GM23338 (cell line): ENCODE measurements around the gene SAMD11. TPM values are rescaled to one million over a fixed set of nuclear protein-coding genes. Genes with fewer than 3 reads are reported as not detected.
"Not testable (repeated sequence)": the region's sequence is repeated elsewhere in the genome, so short reads cannot be mapped to it uniquely, and the experiment has no call there.

ENCODE experiments used
- ATAC-seq: fragments of 200-7000 bp; cut with Tn5 transposase; 3 replicates; pipeline ENCODE4 v1.9.1; 2020
- DNase-seq: peaks from one replicate; pipeline ENCODE4 v3.0.0-alpha.2; 2015; ENCODE audit warnings: low spot score
- H2AFZ ChIP-seq: fragments of 200-600 bp; sonication (generic); 2 replicates; pipeline ENCODE4 v1.8.0; 2016; ENCODE audit warnings: antibody characterized with exemption, mild to moderate bottlenecking, moderate library complexity
- H3F3A ChIP-seq: fragments of 200-600 bp; sonication (generic); replicated peaks from 2 replicates; pipeline ENCODE4 v1.8.0; 2017; ENCODE audit warnings: antibody characterized with exemption, mixed run types, low read depth
- H3K27ac ChIP-seq: fragments of 200-600 bp; sonication (generic); 2 replicates; pipeline ENCODE4 v1.6.1; 2016; ENCODE audit warnings: low read depth
- H3K27me3 ChIP-seq: fragments of 200-600 bp; sonication (generic); 2 replicates; pipeline ENCODE4 v1.8.0; 2016; ENCODE audit warnings: mild to moderate bottlenecking, mixed run types, moderate library complexity; ENCODE audit not compliant: insufficient read depth
- H3K36me3 ChIP-seq: fragments of 200-600 bp; sonication (generic); 2 replicates; pipeline ENCODE4 v1.8.0; 2016; ENCODE audit warnings: mild to moderate bottlenecking; ENCODE audit not compliant: insufficient read depth
- H3K4me1 ChIP-seq: fragments of 200-600 bp; sonication (generic); 2 replicates; pipeline ENCODE4 v1.8.0; 2016; ENCODE audit warnings: mild to moderate bottlenecking, moderate library complexity; ENCODE audit not compliant: insufficient read depth
- H3K4me2 ChIP-seq: fragments of 200-600 bp; sonication (generic); 2 replicates; pipeline ENCODE4 v1.7.1; 2017; ENCODE audit warnings: mixed run types
- H3K4me3 ChIP-seq: fragments of 200-600 bp; sonication (generic); 2 replicates; pipeline ENCODE4 v1.6.1; 2016; ENCODE audit warnings: mixed run types
- H3K79me2 ChIP-seq: fragments of 200-600 bp; sonication (generic); replicated peaks from 2 replicates; pipeline ENCODE4 v1.8.0; 2017; ENCODE audit warnings: mild to moderate bottlenecking; ENCODE audit not compliant: insufficient read depth
- H3K9me2 ChIP-seq: fragments of 200-600 bp; sonication (generic); 2 replicates; pipeline ENCODE4 v1.8.0; 2017; ENCODE audit not compliant: insufficient read depth
- H4K20me1 ChIP-seq: fragments of 200-600 bp; sonication (generic); replicated peaks from 2 replicates; pipeline ENCODE4 v1.8.0; 2017; ENCODE audit warnings: mild to moderate bottlenecking; ENCODE audit not compliant: insufficient read depth
- H3K27ac Mint-ChIP-seq: 2 replicates; pipeline ENCODE4 v1.8.0; 2020; ENCODE audit warnings: inconsistent platforms, mild to moderate bottlenecking, moderate library complexity, mixed read lengths
- H3K27me3 Mint-ChIP-seq: 3 replicates; pipeline ENCODE4 v1.8.0; 2022; ENCODE audit warnings: low read depth, mild to moderate bottlenecking, moderate library complexity, mixed read lengths, inconsistent platforms; ENCODE audit not compliant: insufficient read depth, poor library complexity
- H3K36me3 Mint-ChIP-seq: 3 replicates; pipeline ENCODE4 v1.8.0; 2021; ENCODE audit warnings: low read depth, mild to moderate bottlenecking, inconsistent platforms, moderate library complexity, mixed read lengths
- H3K4me1 Mint-ChIP-seq: 3 replicates; pipeline ENCODE4 v1.8.0; 2020; ENCODE audit warnings: mild to moderate bottlenecking, inconsistent platforms, mixed read lengths
- H3K4me3 Mint-ChIP-seq: 3 replicates; pipeline ENCODE4 v1.8.0; 2021; ENCODE audit warnings: moderate library complexity, mild to moderate bottlenecking, inconsistent platforms, mixed read lengths
- H3K9me3 Mint-ChIP-seq: 3 replicates; pipeline ENCODE4 v1.8.0; 2020; ENCODE audit warnings: moderate library complexity, mild to moderate bottlenecking, inconsistent platforms, mixed read lengths
- CREB1 ChIP-seq: fragments of 250-450 bp; sonication (Bioruptor Pico); IDR thresholded peaks from 2 replicates; pipeline ENCODE4 v1.5.0; 2020; ENCODE audit warnings: low read depth, mild to moderate bottlenecking, moderate library complexity
- ETS1 ChIP-seq: IDR thresholded peaks from 2 replicates; pipeline ENCODE4 v1.6.1; 2016; ENCODE audit warnings: antibody characterized with exemption
- EZH2 ChIP-seq: fragments of 200-600 bp; sonication (generic); IDR thresholded peaks from one replicate; pipeline ENCODE4 v1.8.0; 2017; ENCODE audit warnings: antibody characterized with exemption, mild to moderate bottlenecking, low read depth; ENCODE audit not compliant: unreplicated experiment
- EZH2phosphoT487 ChIP-seq: fragments of 200-600 bp; sonication (generic); IDR thresholded peaks from one replicate; pipeline ENCODE4 v1.8.1; 2018; ENCODE audit warnings: antibody characterized with exemption; ENCODE audit not compliant: unreplicated experiment
- JUNB ChIP-seq: IDR thresholded peaks from one replicate; pipeline ENCODE4 v1.6.1; 2016; ENCODE audit warnings: antibody characterized with exemption; ENCODE audit not compliant: unreplicated experiment
- NANOG ChIP-seq: IDR thresholded peaks from 2 replicates; pipeline ENCODE4 v1.6.1; 2016; ENCODE audit warnings: antibody characterized with exemption, borderline replicate concordance
- POLR2AphosphoS5 ChIP-seq: IDR thresholded peaks from 2 replicates; pipeline ENCODE4 v1.6.1; 2016; ENCODE audit warnings: antibody characterized with exemption, low read depth
- STAT1 ChIP-seq: IDR thresholded peaks from one replicate; pipeline ENCODE4 v1.6.1; 2016; ENCODE audit warnings: antibody characterized with exemption; ENCODE audit not compliant: unreplicated experiment
- ZNF114 ChIP-seq: fragments of 250-450 bp; sonication (Bioruptor Pico); IDR thresholded peaks from 2 replicates; pipeline ENCODE4 v1.5.0; 2020; ENCODE audit warnings: mild to moderate bottlenecking, moderate library complexity
- ZNF331 ChIP-seq: fragments of 250-450 bp; sonication (Bioruptor Pico); IDR thresholded peaks from 2 replicates; pipeline ENCODE4 v1.5.0; 2020; ENCODE audit warnings: low read depth, mild to moderate bottlenecking, moderate library complexity
- polyA plus RNA-seq: library from polyadenylated mRNA; unstranded; fragments of >200 nt; fragmentation: Nextera tagmentation; extraction: Ambion mirVana; gene quantifications from 2 replicates; pipeline ENCODE4 v1.2.1, GENCODE V29; 2016
- total RNA-seq: library from RNA; depleted of rRNA; stranded (reverse); fragments of >200 nt; shearing (Covaris generic); gene quantifications from 2 replicates; pipeline ENCODE4 v1.2.3, GENCODE V29; 2014

Gene SAMD11
- total and polyA plus RNA-seq, 2 experiments from 2014 or later, result 0.14 to 0.40 TPM

- H3K36me3 Mint-ChIP-seq, ATAC-seq, H3K79me2 ChIP-seq, H3K27me3 Mint-ChIP-seq, DNase-seq, H3K4me3 ChIP-seq, H3K9me2 ChIP-seq, H3K4me1 Mint-ChIP-seq, H3K27ac Mint-ChIP-seq, H3K4me2 ChIP-seq, H4K20me1 ChIP-seq, H3K27ac ChIP-seq, H2AFZ ChIP-seq, H3F3A ChIP-seq, H3K4me3 Mint-ChIP-seq, H3K36me3 ChIP-seq, H3K9me3 Mint-ChIP-seq, H3K4me1 ChIP-seq: not testable (repeated sequence)
- H3K27me3 ChIP-seq, result 0 out of 2 replicates have a peak, but pooled peaks cover 12% of the 10 kb centered on the region
Observed at GRCh38 chr1:880915-881314, 42.8 kb upstream of the SAMD11 start.

GRCh38 chr1:886311-886710 lies 37.4 kb upstream of the SAMD11 start:
- Mint-ChIP-seq H3K4me1 (no peaks in the 10 kb centered on the region; the same call in 2 of the 3 replicates), H3K27me3 (no peaks in the 10 kb centered on the region), H3K4me3 (no peak overlapping the region), H3K27ac (no peak overlapping the region), H3K36me3 (no peaks in the 10 kb centered on the region), H3K9me3 (peaks cover 4% of the 10 kb centered on the region)
- no peak for DNase-seq
- no peak overlapping the region for H2AFZ ChIP-seq
- no peaks in the 10 kb centered on the region for H3K36me3 ChIP-seq
- H3K4me3 ChIP-seq, result no peak overlapping the region
- no peak overlapping the region for H3K27ac ChIP-seq
- no peaks in the 10 kb centered on the region for H4K20me1 ChIP-seq
- H3K4me1 ChIP-seq, result no peaks in the 10 kb centered on the region
- no peaks in the 10 kb centered on the region for H3K79me2 ChIP-seq
- no peaks in the 10 kb centered on the region for H3F3A ChIP-seq
- H3K4me2 ChIP-seq, result no peak overlapping the region
- H3K9me2 ChIP-seq, result no peaks in the 10 kb centered on the region
- no peak for ATAC-seq
- peaks cover 38% of the 10 kb centered on the region for H3K27me3 ChIP-seq
- no peak for TF ChIP-seq JUNB
- TF ChIP-seq STAT1, result no peak
- no peak for TF ChIP-seq POLR2AphosphoS5
- no peak for TF ChIP-seq EZH2phosphoT487
- no peak for TF ChIP-seq ETS1
- TF ChIP-seq EZH2, result no peak
- TF ChIP-seq NANOG, result no peak
- no peak for TF ChIP-seq ZNF331
- no peak for TF ChIP-seq ZNF114 (CRISPR knock-in tag)
- TF ChIP-seq CREB1, result no peak

GRCh38 chr1:886760-887159 lies 37.0 kb upstream of the SAMD11 start:
- H3K36me3 Mint-ChIP-seq, result no peaks in the 10 kb centered on the region
- no peak overlapping the region for H3K4me2 ChIP-seq
- no peaks in the 10 kb centered on the region for H3F3A ChIP-seq
- no peaks in the 10 kb centered on the region for H3K9me2 ChIP-seq
- H3K4me1 ChIP-seq, result no peaks in the 10 kb centered on the region
- peaks cover 4% of the 10 kb centered on the region for H3K9me3 Mint-ChIP-seq
- no peak overlapping the region for H3K27ac Mint-ChIP-seq
- no peak overlapping the region for H3K4me3 ChIP-seq
- ATAC-seq, result no peak
- H3K27me3 Mint-ChIP-seq, result no peaks in the 10 kb centered on the region
- no peak overlapping the region for H3K4me3 Mint-ChIP-seq
- H4K20me1 ChIP-seq, result no peaks in the 10 kb centered on the region
- no peak overlapping the region for H2AFZ ChIP-seq
- no peaks in the 10 kb centered on the region for H3K36me3 ChIP-seq
- TF ChIP-seq POLR2AphosphoS5, result no peak
- no peak overlapping the region for H3K27ac ChIP-seq
- no peaks in the 10 kb centered on the region for H3K79me2 ChIP-seq
- H3K4me1 Mint-ChIP-seq, result no peaks in the 10 kb centered on the region; the same call in 2 of the 3 replicates
- peaks cover 38% of the 10 kb centered on the region for H3K27me3 ChIP-seq
- DNase-seq, result no peak
